ENCODE data around the gene NEK6. TPM values are rescaled to one million over a fixed set of nuclear protein-coding genes. Genes with fewer than 3 reads are reported as not detected.

NEK6 gene
- total and polyA plus RNA-seq, 3 donors from 2014 or later: 11.5 to 21.5 (median 21.4) TPM

DNA sequence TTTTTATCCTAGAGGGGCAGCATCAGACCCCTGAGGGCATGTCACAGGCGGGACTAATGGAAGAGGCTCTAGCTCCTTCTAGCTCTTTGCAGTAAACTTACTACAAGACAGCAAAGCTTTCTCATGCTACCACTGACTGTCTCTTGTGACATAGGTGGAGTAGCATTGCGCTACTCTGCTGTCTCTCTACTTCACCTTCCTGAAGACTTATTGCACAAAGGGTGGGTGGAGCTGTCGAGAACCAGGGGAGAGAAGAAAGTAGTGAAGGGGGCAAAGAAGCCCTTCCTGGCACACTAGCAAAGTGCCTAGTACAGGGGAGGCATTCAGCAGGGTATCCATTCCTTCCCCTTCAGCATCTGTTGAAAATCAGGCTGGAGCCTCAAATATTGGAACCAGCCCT is 36.1 kb upstream of the NEK6 start:
- H3K36me3 ChIP-seq (ENCODE audit: low read depth, missing control alignments): no peaks in the 10 kb centered on the region
- no peak overlapping the region for H3K27ac ChIP-seq
- intact Hi-C loops (cut with DNase I; ENCODE audit: low total_unique reads): no loop called here
- no peak for DNase-seq
- TF ChIP-seq, protein P1, sequence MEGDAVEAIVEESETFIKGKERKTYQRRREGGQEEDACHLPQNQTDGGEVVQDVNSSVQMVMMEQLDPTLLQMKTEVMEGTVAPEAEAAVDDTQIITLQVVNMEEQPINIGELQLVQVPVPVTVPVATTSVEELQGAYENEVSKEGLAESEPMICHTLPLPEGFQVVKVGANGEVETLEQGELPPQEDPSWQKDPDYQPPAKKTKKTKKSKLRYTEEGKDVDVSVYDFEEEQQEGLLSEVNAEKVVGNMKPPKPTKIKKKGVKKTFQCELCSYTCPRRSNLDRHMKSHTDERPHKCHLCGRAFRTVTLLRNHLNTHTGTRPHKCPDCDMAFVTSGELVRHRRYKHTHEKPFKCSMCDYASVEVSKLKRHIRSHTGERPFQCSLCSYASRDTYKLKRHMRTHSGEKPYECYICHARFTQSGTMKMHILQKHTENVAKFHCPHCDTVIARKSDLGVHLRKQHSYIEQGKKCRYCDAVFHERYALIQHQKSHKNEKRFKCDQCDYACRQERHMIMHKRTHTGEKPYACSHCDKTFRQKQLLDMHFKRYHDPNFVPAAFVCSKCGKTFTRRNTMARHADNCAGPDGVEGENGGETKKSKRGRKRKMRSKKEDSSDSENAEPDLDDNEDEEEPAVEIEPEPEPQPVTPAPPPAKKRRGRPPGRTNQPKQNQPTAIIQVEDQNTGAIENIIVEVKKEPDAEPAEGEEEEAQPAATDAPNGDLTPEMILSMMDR (IDR thresholded peaks at IDR 0.05): no peak
- TF ChIP-seq POLR2A (IDR thresholded peaks at IDR 0.05): no peak
- H3K4me3 ChIP-seq: no peak overlapping the region
- H3K4me1 ChIP-seq: no peaks in the 10 kb centered on the region
- no peaks in the 10 kb centered on the region for H3K9me3 ChIP-seq
- 83 to 91% methylated on average over 3 of the region's 3 CpGs for WGBS, 2 donors
- no peaks in the 10 kb centered on the region for H3K27me3 ChIP-seq

DNA sequence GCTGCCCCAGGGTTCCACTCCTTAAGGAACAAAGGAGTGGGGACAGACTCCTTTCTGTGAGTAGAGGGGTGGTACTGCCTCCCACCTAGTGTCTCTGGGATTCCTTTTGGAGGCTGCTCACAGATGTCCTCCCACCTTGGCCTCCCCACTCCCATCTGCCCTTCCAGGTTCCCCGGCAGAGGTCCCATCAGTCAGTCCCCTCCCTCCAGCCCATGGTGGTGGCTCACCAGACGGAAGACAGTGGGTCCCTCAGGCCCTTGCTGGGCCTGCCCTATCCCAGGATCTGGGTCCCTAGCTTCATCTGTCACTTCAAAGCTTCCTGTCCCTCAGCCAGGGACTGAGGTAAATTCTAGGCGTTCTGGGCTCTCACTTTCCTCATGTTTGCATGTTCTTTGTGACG is 35.6 kb upstream of the NEK6 start:
- intact Hi-C loops (cut with DNase I; ENCODE audit: low total_unique reads): no loop called here
- H3K4me3 ChIP-seq: no peak overlapping the region
- H3K36me3 ChIP-seq (ENCODE audit: low read depth, missing control alignments): no peaks in the 10 kb centered on the region
- no peaks in the 10 kb centered on the region for H3K4me1 ChIP-seq
- DNase-seq: no peak
- H3K9me3 ChIP-seq: no peaks in the 10 kb centered on the region
- H3K27ac ChIP-seq: no peak overlapping the region
- H3K27me3 ChIP-seq: no peaks in the 10 kb centered on the region
- TF ChIP-seq, protein P1 (IDR thresholded peaks at IDR 0.05): no peak
- TF ChIP-seq POLR2A (IDR thresholded peaks at IDR 0.05): no peak
- 94 to 97% methylated on average over 4 of the region's 4 CpGs for WGBS, 2 donors

DNA sequence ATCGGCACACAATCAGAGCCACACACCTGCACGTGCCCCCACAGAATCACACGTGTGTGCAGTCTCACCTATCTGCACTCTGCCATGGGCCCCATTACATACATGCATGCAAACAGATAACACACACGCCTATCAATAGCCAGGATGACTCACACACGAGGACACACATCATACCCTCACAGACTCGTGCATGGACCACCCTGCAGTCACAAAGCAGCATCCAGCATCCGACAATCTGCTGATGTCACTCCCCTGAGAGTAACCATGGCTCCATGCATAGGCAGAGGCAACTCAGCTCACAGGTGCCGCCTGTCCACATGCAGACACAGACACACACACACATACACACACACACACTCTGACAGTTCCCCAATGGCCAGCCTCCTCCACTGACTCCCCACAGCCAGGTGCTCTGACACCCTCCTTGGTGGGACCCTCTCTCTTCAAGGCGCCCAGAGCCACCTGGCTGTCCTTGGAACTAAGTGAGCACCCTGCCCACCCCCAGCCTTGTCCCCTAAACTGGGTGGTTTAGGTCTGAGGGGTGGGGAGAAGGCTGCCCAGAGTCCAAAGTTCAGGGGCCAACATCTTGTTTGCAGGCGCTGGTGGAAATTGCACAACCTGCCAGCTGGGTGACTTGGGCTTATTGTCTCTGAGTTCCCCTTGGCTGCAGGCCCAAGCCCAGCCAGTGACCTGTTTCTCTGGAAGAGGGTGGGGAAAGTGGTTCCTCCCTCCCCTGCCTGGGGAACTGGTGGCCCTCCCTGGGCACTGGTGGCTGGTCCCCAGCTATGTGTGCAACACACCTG is 34.6 kb upstream of the NEK6 start:
- Histone ChIP-seq H3K27ac (no peak overlapping the region), H3K9me3 (no peaks in the 10 kb centered on the region), H3K27me3 (no peaks in the 10 kb centered on the region), H3K36me3 (ENCODE audit: low read depth, missing control alignments) (no peaks in the 10 kb centered on the region), H3K4me1 (no peaks in the 10 kb centered on the region), H3K4me3 (no peak overlapping the region)
- peak; percentile 70 for DNase-seq
- WGBS, 2 donors: 86 to 90% methylated on average over 9 to 10 of the region's 10 CpGs
- no peak for TF ChIP-seq POLR2A (IDR thresholded peaks at IDR 0.05)
- TF ChIP-seq, protein P1 (IDR thresholded peaks at IDR 0.05): no peak
- intact Hi-C loops (cut with DNase I; ENCODE audit: low total_unique reads): no loop called here

DNA sequence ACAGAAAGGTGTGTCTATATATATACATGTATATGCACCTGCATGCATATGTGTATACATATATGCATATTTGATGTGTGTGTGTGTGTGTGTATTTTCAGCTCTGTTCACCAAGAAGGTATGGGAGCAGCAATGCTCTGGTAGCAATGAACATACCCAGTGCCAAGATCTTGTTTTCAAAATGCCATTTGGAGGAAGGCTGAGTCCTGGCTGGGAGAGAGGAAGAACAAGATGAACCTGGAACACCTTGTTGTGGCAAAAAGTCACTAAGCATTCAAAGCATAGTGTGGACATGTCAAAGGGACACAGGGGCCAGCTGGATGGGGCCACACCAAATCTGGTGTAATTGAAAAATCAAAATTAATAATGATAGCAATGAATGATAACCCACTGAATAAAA is 31.8 kb upstream of the NEK6 start:
- no peaks in the 10 kb centered on the region for H3K9me3 ChIP-seq
- H3K27ac ChIP-seq: no peak overlapping the region
- H3K36me3 ChIP-seq (ENCODE audit: low read depth, missing control alignments): no peaks in the 10 kb centered on the region
- intact Hi-C loops (cut with DNase I; ENCODE audit: low total_unique reads): no loop called here
- no peaks in the 10 kb centered on the region for H3K4me1 ChIP-seq
- no peak overlapping the region for H3K4me3 ChIP-seq
- H3K27me3 ChIP-seq: no peaks in the 10 kb centered on the region
- DNase-seq: no peak
- TF ChIP-seq, protein P1 (IDR thresholded peaks at IDR 0.05): no peak
- TF ChIP-seq POLR2A (IDR thresholded peaks at IDR 0.05): no peak

DNA sequence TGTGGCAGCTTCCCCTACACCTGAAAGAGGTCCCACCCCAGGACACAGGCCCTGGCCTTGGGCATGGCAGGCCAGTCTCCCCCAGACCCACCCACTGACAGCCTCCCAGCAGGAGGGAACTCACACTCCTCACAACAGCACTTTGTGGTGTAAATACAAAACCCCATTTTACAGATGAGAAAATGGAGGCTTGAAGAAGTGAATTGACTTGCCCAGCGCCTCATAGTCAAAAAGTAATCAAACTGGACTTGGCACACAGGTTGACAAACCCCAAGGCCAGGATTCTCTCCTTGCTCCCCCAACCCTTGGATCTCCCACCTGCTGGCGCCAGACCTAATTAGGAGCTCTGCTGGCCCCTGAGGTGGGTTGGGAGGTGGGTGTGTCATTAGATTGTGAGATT is 29.2 kb upstream of the NEK6 start:
- no peak for TF ChIP-seq POLR2A (IDR thresholded peaks at IDR 0.05)
- TF ChIP-seq, protein P1 (IDR thresholded peaks at IDR 0.05): no peak
- H3K27ac ChIP-seq: no peak overlapping the region
- no peaks in the 10 kb centered on the region for H3K9me3 ChIP-seq
- intact Hi-C loops (cut with DNase I; ENCODE audit: low total_unique reads): no loop called here
- H3K27me3 ChIP-seq: no peaks in the 10 kb centered on the region
- WGBS, 2 donors: 60 to 98% methylated on average over 2 of the region's 2 CpGs
- DNase-seq: no peak
- no peaks in the 10 kb centered on the region for H3K36me3 ChIP-seq (ENCODE audit: low read depth, missing control alignments)
- no peak overlapping the region for H3K4me3 ChIP-seq
- no peaks in the 10 kb centered on the region for H3K4me1 ChIP-seq

Measured in testis (tissue), 3 donors.